Neural progenitor cell (in vitro differentiated cells): Measurements from ENCODE around the gene VPS13D. TPM values are rescaled to one million over a fixed set of nuclear protein-coding genes. Genes with fewer than 3 reads are reported as not detected.

Experiments
- DNase-seq: peaks from one replicate; pipeline ENCODE4 v3.0.0-alpha.2; 2016; ENCODE audit warnings: low spot score
- H2AFZ ChIP-seq: fragments of 200-600 bp; sonication (generic); replicated peaks from 2 replicates; pipeline ENCODE4 v1.6.1; 2016; ENCODE audit warnings: antibody characterized with exemption
- H3F3A ChIP-seq: fragments of 200-600 bp; sonication (generic); 2 replicates; pipeline ENCODE4 v1.6.1; 2016; ENCODE audit warnings: antibody characterized with exemption, low read depth
- H3K27ac ChIP-seq: fragments of 200-600 bp; sonication (generic); 2 replicates; pipeline ENCODE4 v1.5.1; 2016; ENCODE audit warnings: mild to moderate bottlenecking
- H3K27me3 ChIP-seq: fragments of 200-600 bp; sonication (generic); 2 replicates; pipeline ENCODE4 v1.6.1; 2016; ENCODE audit warnings: mild to moderate bottlenecking, moderate library complexity
- H3K36me3 ChIP-seq: fragments of 200-600 bp; sonication (generic); 2 replicates; pipeline ENCODE4 v1.5.1; 2016
- H3K4me1 ChIP-seq: fragments of 200-600 bp; sonication (generic); 2 replicates; pipeline ENCODE4 v1.6.1; 2016; ENCODE audit warnings: mixed run types
- H3K4me2 ChIP-seq: fragments of 200-600 bp; sonication (generic); 2 replicates; pipeline ENCODE4 v1.6.1; 2016
- H3K4me3 ChIP-seq: fragments of 200-600 bp; sonication (generic); 2 replicates; pipeline ENCODE4 v1.5.1; 2016
- H3K79me2 ChIP-seq: fragments of 200-600 bp; sonication (generic); 2 replicates; pipeline ENCODE4 v1.6.1; 2016; ENCODE audit warnings: low read depth
- H3K9ac ChIP-seq: fragments of 200-600 bp; sonication (generic); 2 replicates; pipeline ENCODE4 v1.6.1; 2016
- H3K9me3 ChIP-seq: fragments of 200-600 bp; sonication (generic); 2 replicates; pipeline ENCODE4 v1.5.1; 2016; ENCODE audit warnings: low read depth
- H4K20me1 ChIP-seq: fragments of 200-600 bp; sonication (generic); 2 replicates; pipeline ENCODE4 v1.6.1; 2016; ENCODE audit warnings: low read depth
- H3K27ac Mint-ChIP-seq: 3 replicates; pipeline ENCODE4 v1.8.0; 2021; ENCODE audit warnings: mixed read lengths
- H3K27me3 Mint-ChIP-seq: 2 replicates; pipeline ENCODE4 v1.8.0; 2022; ENCODE audit warnings: low read depth, mild to moderate bottlenecking, inconsistent platforms, moderate library complexity, mixed read lengths; ENCODE audit not compliant: insufficient read depth
- H3K36me3 Mint-ChIP-seq: 3 replicates; pipeline ENCODE4 v1.8.0; 2021; ENCODE audit warnings: mixed read lengths
- H3K4me1 Mint-ChIP-seq: 3 replicates; pipeline ENCODE4 v1.8.0; 2021; ENCODE audit warnings: mixed read lengths
- H3K4me3 Mint-ChIP-seq: 3 replicates; pipeline ENCODE4 v1.8.0; 2021; ENCODE audit warnings: mild to moderate bottlenecking, moderate library complexity, mixed read lengths
- H3K9me3 Mint-ChIP-seq: 3 replicates; pipeline ENCODE4 v1.8.0; 2020; ENCODE audit warnings: mixed read lengths
- CTCF ChIP-seq: fragments of 200-600 bp; sonication (generic); IDR thresholded peaks from 2 replicates; pipeline ENCODE4 v1.5.1; 2017; ENCODE audit warnings: antibody characterized with exemption, mild to moderate bottlenecking
- EZH2 ChIP-seq: fragments of 200-600 bp; sonication (generic); IDR thresholded peaks from 2 replicates; pipeline ENCODE4 v1.6.1; 2017; ENCODE audit warnings: antibody characterized with exemption, mild to moderate bottlenecking, moderate library complexity
- EZH2phosphoT487 ChIP-seq: fragments of 200-600 bp; sonication (generic); IDR thresholded peaks from 2 replicates; pipeline ENCODE4 v1.6.1; 2017; ENCODE audit warnings: antibody characterized with exemption
- total RNA-seq: library from RNA; depleted of rRNA; stranded (reverse); fragments of >200 nt; gene quantifications from 2 replicates; pipeline ENCODE4 v1.2.3, GENCODE V29; 2015; ENCODE audit warnings: low replicate concordance

Gene VPS13D
- total RNA-seq, 1 donor from 2014 or later, result 16.4 TPM

DNA sequence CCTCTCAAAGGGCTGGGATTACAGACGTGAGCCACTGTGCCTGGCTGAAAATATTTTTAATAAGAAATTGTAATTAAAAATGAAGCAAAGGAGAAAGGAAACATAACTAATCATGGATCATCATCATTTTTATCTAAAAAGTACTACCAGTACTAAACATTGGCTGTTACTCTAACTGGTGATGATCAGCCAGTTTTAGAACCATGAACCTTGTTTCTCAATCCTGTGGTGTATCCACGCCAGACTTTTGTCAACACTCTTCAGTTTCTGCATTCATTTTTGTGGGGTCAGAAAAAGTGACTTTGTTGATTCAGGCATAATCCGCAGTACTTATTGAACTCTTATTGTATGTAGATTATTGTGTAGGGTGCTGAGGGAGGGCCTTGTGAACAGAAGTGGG is 52.3 kb downstream of the VPS13D start:
- peaks cover 7% of the 10 kb centered on the region for H3K4me1 Mint-ChIP-seq
- Histone ChIP-seq H3K4me1 (no peaks in the 10 kb centered on the region), H3K4me2 (no peak overlapping the region), H2AFZ (no peak overlapping the region), H3F3A (no peaks in the 10 kb centered on the region), H3K9ac (no peak overlapping the region), H3K27me3 (no peaks in the 10 kb centered on the region), H3K27ac (no peak overlapping the region), H4K20me1 (no peaks in the 10 kb centered on the region), H3K36me3 (no peaks in the 10 kb centered on the region), H3K79me2 (no peaks in the 10 kb centered on the region), H3K9me3 (no peaks in the 10 kb centered on the region), H3K4me3 (no peak overlapping the region)
- no peak for DNase-seq
- H3K9me3 Mint-ChIP-seq, result no peaks in the 10 kb centered on the region
- no peak overlapping the region for H3K4me3 Mint-ChIP-seq
- H3K27me3 Mint-ChIP-seq, result no peaks in the 10 kb centered on the region
- H3K27ac Mint-ChIP-seq, result no peak overlapping the region
- peaks cover 29% of the 10 kb centered on the region for H3K36me3 Mint-ChIP-seq
- no peak for TF ChIP-seq EZH2
- no peak for TF ChIP-seq CTCF
- no peak for TF ChIP-seq EZH2phosphoT487

DNA sequence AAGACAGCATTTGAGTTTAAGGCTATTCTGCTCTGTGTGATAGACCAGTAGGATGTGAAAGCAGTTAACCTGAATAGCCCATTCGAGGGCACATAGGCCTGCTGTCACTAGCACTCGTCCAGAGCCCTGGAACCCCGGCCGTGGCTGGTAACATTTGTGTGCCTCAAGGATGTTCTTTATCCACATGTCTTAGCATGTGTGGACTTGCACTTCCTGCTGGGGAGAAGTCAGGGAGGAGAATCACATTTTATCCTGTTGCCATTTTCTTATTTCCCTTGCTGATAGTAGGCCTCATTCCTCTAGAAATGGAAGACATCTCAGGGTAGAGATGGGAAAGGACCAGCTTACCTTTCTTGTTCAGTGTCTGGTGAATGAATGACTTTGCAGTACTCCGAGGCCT is 54.7 kb downstream of the VPS13D start:
- Histone ChIP-seq H3K9ac (no peak overlapping the region), H3K4me2 (no peak overlapping the region), H3K79me2 (no peaks in the 10 kb centered on the region), H3F3A (no peaks in the 10 kb centered on the region), H3K36me3 (no peaks in the 10 kb centered on the region), H3K9me3 (no peaks in the 10 kb centered on the region), H3K27me3 (no peaks in the 10 kb centered on the region), H3K4me3 (no peak overlapping the region), H3K27ac (no peak overlapping the region), H4K20me1 (no peaks in the 10 kb centered on the region), H2AFZ (no peak overlapping the region), H3K4me1 (no peaks in the 10 kb centered on the region)
- DNase-seq, result no peak
- H3K27me3 Mint-ChIP-seq, result no peaks in the 10 kb centered on the region
- H3K4me3 Mint-ChIP-seq, result no peak overlapping the region
- H3K36me3 Mint-ChIP-seq, result peaks cover 23% of the 10 kb centered on the region
- TF ChIP-seq EZH2phosphoT487 (no peak), CTCF (no peak), EZH2 (no peak)
- H3K4me1 Mint-ChIP-seq, result peaks cover 4% of the 10 kb centered on the region
- no peaks in the 10 kb centered on the region for H3K9me3 Mint-ChIP-seq
- H3K27ac Mint-ChIP-seq, result no peak overlapping the region

DNA sequence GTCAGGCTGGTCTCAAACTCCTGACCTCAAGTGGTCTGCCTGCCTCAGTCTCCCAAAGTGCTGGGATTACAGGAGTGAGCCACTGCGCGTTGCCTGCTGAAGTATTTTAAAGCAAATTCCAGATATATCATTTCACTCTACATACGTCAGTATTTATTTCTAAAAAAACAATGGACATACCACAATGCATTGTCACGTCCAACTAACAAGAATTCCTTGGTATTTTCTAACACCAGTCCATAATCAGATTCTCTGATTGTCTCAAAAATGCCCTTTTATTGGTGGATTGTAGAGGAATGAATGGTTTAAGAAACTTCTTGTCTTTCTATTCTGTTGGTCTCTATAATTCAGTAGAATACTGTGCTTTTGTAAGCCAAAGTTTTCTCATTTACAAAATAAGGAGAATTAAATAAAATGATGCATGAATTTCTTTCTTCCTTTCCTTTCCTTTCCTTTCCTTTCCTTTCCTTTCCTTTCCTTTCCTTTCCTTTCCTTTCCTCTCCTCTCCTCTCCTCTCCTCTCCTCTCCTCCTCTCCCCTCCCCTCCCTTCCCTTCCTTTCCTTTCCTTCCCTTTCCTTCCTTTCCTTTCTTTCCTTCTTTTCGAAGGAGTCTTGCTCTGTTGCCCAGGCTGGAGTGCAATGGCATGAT is 55.8 kb downstream of the VPS13D start:
- no peak overlapping the region for H3K27ac Mint-ChIP-seq
- no peaks in the 10 kb centered on the region for H3F3A ChIP-seq
- no peaks in the 10 kb centered on the region for H3K9me3 ChIP-seq
- H3K79me2 ChIP-seq, result no peaks in the 10 kb centered on the region
- peaks cover 23% of the 10 kb centered on the region for H3K36me3 Mint-ChIP-seq
- H3K4me1 Mint-ChIP-seq, result no peaks in the 10 kb centered on the region
- H3K9ac ChIP-seq, result no peak overlapping the region
- no peak overlapping the region for H3K4me3 Mint-ChIP-seq
- no peaks in the 10 kb centered on the region for H3K4me1 ChIP-seq
- DNase-seq, result no peak
- H3K27ac ChIP-seq, result no peak overlapping the region
- no peak overlapping the region for H2AFZ ChIP-seq
- no peak overlapping the region for H3K4me2 ChIP-seq
- no peaks in the 10 kb centered on the region for H3K27me3 Mint-ChIP-seq
- H4K20me1 ChIP-seq, result no peaks in the 10 kb centered on the region
- H3K4me3 ChIP-seq, result no peak overlapping the region
- no peaks in the 10 kb centered on the region for H3K27me3 ChIP-seq
- H3K36me3 ChIP-seq, result no peaks in the 10 kb centered on the region
- no peaks in the 10 kb centered on the region for H3K9me3 Mint-ChIP-seq
- TF ChIP-seq CTCF, result no peak
- no peak for TF ChIP-seq EZH2phosphoT487
- no peak for TF ChIP-seq EZH2
